Endothelial cell of umbilical vein (primary cell): ENCODE measurements around the gene IL3. TPM values are rescaled to one million over a fixed set of nuclear protein-coding genes. Genes with fewer than 3 reads are reported as not detected.
A peak's percentile ranks its signal among the peaks of the same experiment; 100 is the strongest.

Experiments
- BruUV-seq: library from RNA; stranded (reverse); fragments of 400-500 nt; replicated peaks from 2 replicates; lab custom pipeline; 2021; lab: Mats Ljungman, UMichigan
- CTCF ChIA-PET: fragments of 300-600, 350-600 bp; sonication (Branson Sonifier 250); formaldehyde crosslinking; loops from one replicate; lab custom pipeline; 2021; ENCODE audit warnings: antibody characterized with exemption, inconsistent platforms; lab: Charles Lee
- POLR2A ChIA-PET: fragments of 300-600, 350-600 bp; sonication (Branson Sonifier 250); formaldehyde crosslinking; loops from one replicate; lab custom pipeline; 2021; ENCODE audit warnings: antibody characterized with exemption, inconsistent platforms; lab: Charles Lee
- DNase-seq: peaks from one replicate; pipeline ENCODE4 v3.0.0-alpha.2; 2011; ENCODE audit warnings: low read depth, low spot score
- FAIRE-seq: peaks from 2 replicates; lab custom pipeline; 2011; peaks lifted over from hg19 to GRCh38; lab: Jason Lieb, UNC
- H2AFZ ChIP-seq: 2 replicates; pipeline ENCODE4 v1.6.0; 2012; ENCODE audit warnings: low read depth, low read length, control low read depth, inconsistent platforms
- H3K27ac ChIP-seq: 2 replicates; pipeline ENCODE4 v1.5.1; 2011; ENCODE audit warnings: low read depth, mild to moderate bottlenecking, control low read depth, low read length, moderate library complexity; ENCODE audit not compliant: insufficient read depth
- H3K27me3 ChIP-seq, 2 experiments: 2 replicates each; pipeline versions ENCODE4 v1.6.0 to v1.6.1; 2011; ENCODE audit warnings: low read length in 2 of 2, mixed read lengths in 1 of 2; ENCODE audit not compliant: control insufficient read depth in 2 of 2, insufficient read depth in 2 of 2
- H3K36me3 ChIP-seq, 2 experiments: 2 replicates in 1 of 2; 3 replicates in 1 of 2; pipeline ENCODE4 v1.5.1; 2011; ENCODE audit warnings: low read length in 2 of 2, mild to moderate bottlenecking in 1 of 2, moderate library complexity in 1 of 2; ENCODE audit not compliant: control insufficient read depth in 2 of 2, insufficient read depth in 2 of 2; ENCODE audit errors: extremely low read depth in 1 of 2
- H3K4me1 ChIP-seq: 3 replicates; pipeline ENCODE4 v1.5.1; 2011; ENCODE audit warnings: mild to moderate bottlenecking, low read length; ENCODE audit not compliant: control insufficient read depth, insufficient read depth; ENCODE audit errors: extremely low read depth
- H3K4me2 ChIP-seq: 2 replicates; pipeline ENCODE4 v1.6.1; 2011; ENCODE audit warnings: low read length, control low read depth, mixed read lengths; ENCODE audit not compliant: insufficient read depth
- H3K4me3 ChIP-seq, 3 experiments: fragments of 200-600 bp in 1 of 3; sonication (generic), shearing (Covaris generic) in 1 of 3; replicated peaks in 1 of 3; 2 replicates each; pipeline ENCODE4 v1.5.1; 2011 to 2016; ENCODE audit warnings: control low read depth in 3 of 3, low read length in 3 of 3, mild to moderate bottlenecking in 2 of 3, inconsistent platforms in 1 of 3, low read depth in 1 of 3, moderate library complexity in 1 of 3; ENCODE audit not compliant: insufficient read depth in 1 of 3
- H3K79me2 ChIP-seq: 2 replicates; pipeline ENCODE4 v1.6.0; 2012; ENCODE audit warnings: low read length, inconsistent platforms; ENCODE audit not compliant: control insufficient read depth, insufficient read depth
- H3K9ac ChIP-seq: replicated peaks from 2 replicates; pipeline ENCODE3; 2011; ENCODE audit warnings: low read length, control low read depth; ENCODE audit not compliant: insufficient read depth; ENCODE audit errors: extremely low read depth
- H3K9me1 ChIP-seq: replicated peaks from 3 replicates; pipeline ENCODE4 v1.6.0; 2011; ENCODE audit warnings: mild to moderate bottlenecking, low read length; ENCODE audit not compliant: control insufficient read depth, insufficient read depth; ENCODE audit errors: extremely low read depth
- H3K9me3 ChIP-seq: replicated peaks from 2 replicates; pipeline ENCODE4 v1.5.1; 2012; ENCODE audit warnings: low read length, inconsistent platforms; ENCODE audit not compliant: control insufficient read depth, insufficient read depth
- H4K20me1 ChIP-seq: replicated peaks from 2 replicates; pipeline ENCODE3; 2011; ENCODE audit warnings: mild to moderate bottlenecking, low read length; ENCODE audit not compliant: control insufficient read depth, insufficient read depth; ENCODE audit errors: extremely low read depth
- CTCF ChIP-seq, 2 donors: IDR thresholded peaks; 1 replicate in 1 of 2; 2 replicates in 1 of 2; pipeline ENCODE4 v1.5.1; 2011; ENCODE audit warnings: low read length in 2 of 2, mild to moderate bottlenecking in 2 of 2, moderate library complexity in 2 of 2, control low read depth in 1 of 2, inconsistent platforms in 1 of 2, low read depth in 1 of 2; ENCODE audit not compliant: insufficient read depth in 1 of 2; ENCODE audit errors: extremely low read depth in 1 of 2
- EZH2 ChIP-seq: IDR thresholded peaks from 2 replicates; pipeline ENCODE4 v1.6.1; 2012; ENCODE audit warnings: borderline replicate concordance, low read depth, mild to moderate bottlenecking, moderate library complexity, low read length, inconsistent platforms; ENCODE audit not compliant: severe bottlenecking
- FOS ChIP-seq: IDR thresholded peaks from 2 replicates; pipeline ENCODE4 v1.6.1; 2011; ENCODE audit warnings: mild to moderate bottlenecking, low read length, moderate library complexity, borderline replicate concordance; ENCODE audit not compliant: insufficient read depth
- GATA2 ChIP-seq: IDR thresholded peaks from 2 replicates; pipeline ENCODE4 v1.7.0; 2011; ENCODE audit warnings: low read depth, mild to moderate bottlenecking, moderate library complexity, mixed read lengths, low read length; ENCODE audit not compliant: insufficient read length, insufficient read depth
- JUN ChIP-seq: IDR thresholded peaks from 2 replicates; pipeline ENCODE4 v1.6.1; 2011; ENCODE audit warnings: borderline replicate concordance, low read depth; ENCODE audit not compliant: insufficient read length, insufficient read depth
- MAX ChIP-seq: IDR thresholded peaks from 2 replicates; pipeline ENCODE4 v1.6.1; 2011; ENCODE audit not compliant: insufficient read depth, insufficient read length
- MYC ChIP-seq: IDR thresholded peaks from one replicate; pipeline ENCODE4 v1.6.1; 2011; ENCODE audit warnings: mild to moderate bottlenecking, low read depth, low read length
- POLR2A ChIP-seq: IDR thresholded peaks from 2 replicates; pipeline ENCODE4 v1.6.1; 2012; ENCODE audit warnings: low read depth, mild to moderate bottlenecking, control low read depth, low read length
- POLR2AphosphoS5 ChIP-seq: IDR thresholded peaks from 2 replicates; pipeline ENCODE4 v1.6.1; 2012; ENCODE audit warnings: low read depth, mild to moderate bottlenecking, control low read depth, low read length, moderate library complexity; ENCODE audit not compliant: insufficient read depth
- dilution Hi-C: fragments of 300-500 bp; cut with MboI; formaldehyde crosslinking; loops from one replicate; pipeline ENCODE4 v1.15.0; 2019; ENCODE audit warnings: low sequenced_read_pairs; ENCODE audit not compliant: extremely low pct_ligation_motif_present
- intact Hi-C: fragments of 100-400 bp; cut with micrococcal nuclease; formaldehyde crosslinking; loops from one replicate; pipeline ENCODE4 v1.10.0; 2022
- polyA plus RNA-seq, 4 experiments: library from polyadenylated mRNA; depleted of rRNA in 3 of 4; stranded (reverse) in 3 of 4; unstranded in 1 of 4; fragments of >200 nt; gene quantifications; 2 replicates each; pipeline versions ENCODE4 v1.2.1 to v1.2.3, GENCODE V29; 2011 to 2012; ENCODE audit warnings: missing spikeins in 1 of 4
- total RNA-seq: library from RNA; stranded (reverse); gene quantifications from 2 replicates; pipeline ENCODE4 v1.2.3, GENCODE V29; 2021

The IL3 gene
- total and polyA plus RNA-seq, 2 donors (not counting 3 experiments of a cell fraction or from before 2014, with no cell fraction given) = not detected

- POLR2A ChIA-PET = no interaction called here
- intact Hi-C loops = loop anchor here (1.0 kb wide), 1 partner anchor 13 kb away; no protein-coding TSS in a partner anchor
- no peaks in the 10 kb centered on the region for H3K9me3 ChIP-seq
- no peaks in the 10 kb centered on the region for H3K27me3 ChIP-seq
- peak; percentile 55 for DNase-seq
- no peak within 1 kb of the TSS for H3K27ac ChIP-seq
- dilution Hi-C loops = no loop called here
- peaks cover 26% of the 10 kb centered on the region for H3K4me1 ChIP-seq
- no peaks in the 10 kb centered on the region for H4K20me1 ChIP-seq
- CTCF ChIA-PET = interaction anchor here (1.0 to 3.0 kb wide), 7 partner anchors 9 to 106 kb away, joined by 3 to 19 read pairs (median 7); no protein-coding TSS in a partner anchor
- no peak within 1 kb of the TSS for H2AFZ ChIP-seq
- no peaks in the 10 kb centered on the region for H3K79me2 ChIP-seq
- no peaks in the 10 kb centered on the region for H3K36me3 ChIP-seq
- FAIRE-seq = peak; percentile 91
- H3K9ac ChIP-seq = no peak within 1 kb of the TSS
- BruUV-seq = no TSS peak
- H3K9me1 ChIP-seq = no peaks in the 10 kb centered on the region
- TF ChIP-seq GATA2 (peak; percentile 66), EZH2 (no peak), POLR2A (no peak), MYC (no peak), CTCF (IDR thresholded peaks at IDR 0.05; ENCODE audit: extremely low read depth in 1 of 2, insufficient read depth in 1 of 2, low read depth in 1 of 2, low read length in 2 of 2) (no peak), FOS (no peak), JUN (no peak), POLR2AphosphoS5 (peak; percentile 22), MAX (no peak)
- no peak within 1 kb of the TSS for H3K4me2 ChIP-seq
- no peak within 1 kb of the TSS for H3K4me3 ChIP-seq
Measured at GRCh38 chr5:132073231-132074013, 13.0 kb downstream of the IL3 start, which contains the start of gene CSF2. TSS of gene CSF2 (plus strand) at chr5:132073789. CDS start at chr5:132073824, 35 bp downstream.
